Ovary (tissue), 9 donors: ENCODE measurements around the gene CRACDL. TPM values are rescaled to one million over a fixed set of nuclear protein-coding genes. Genes with fewer than 3 reads are reported as not detected.

Source experiments
- DNase-seq, 5 donors: peaks; one replicate each; pipeline ENCODE4 v3.0.0-alpha.2; 2019 to 2020
- H3K27ac ChIP-seq, 2 donors: fragments of 200-600 bp; one replicate each; pipeline versions ENCODE4 v1.5.1 to v1.8.0; 2019 to 2022
- H3K27me3 ChIP-seq: fragments of 200-600 bp; one replicate; pipeline ENCODE4 v1.8.0; 2022
- H3K36me3 ChIP-seq: fragments of 200-600 bp; sonication (generic); one replicate; pipeline ENCODE4 v1.5.1; 2019
- H3K4me1 ChIP-seq: one replicate; pipeline ENCODE4 v1.8.1; 2013; ENCODE audit warnings: mild to moderate bottlenecking, moderate library complexity; ENCODE audit not compliant: insufficient read depth
- H3K4me3 ChIP-seq: fragments of 200-600 bp; sonication (generic); one replicate; pipeline ENCODE4 v1.5.1; 2017
- H3K9me3 ChIP-seq, 2 donors: fragments of 200-600 bp in 1 of 2; sonication (generic) in 1 of 2; one replicate each; pipeline versions ENCODE4 v1.5.1 to v1.8.1; 2013 to 2019; ENCODE audit warnings: mild to moderate bottlenecking in 1 of 2, moderate library complexity in 1 of 2
- CTCF ChIP-seq, 3 donors: fragments of 450-650 bp in 2 of 3; fragments of 200-600 bp in 1 of 3; IDR thresholded peaks; one replicate each; pipeline versions ENCODE4 v1.5.1 to v1.8.0; 2016 to 2022; ENCODE audit warnings: antibody characterized with exemption in 3 of 3, mild to moderate bottlenecking in 1 of 3
- EP300 ChIP-seq: sonication (generic); formaldehyde crosslinking; IDR thresholded peaks from one replicate; pipeline ENCODE4 v1.6.1; 2017; ENCODE audit warnings: antibody characterized with exemption
- POLR2A ChIP-seq: fragments of 450-650 bp; IDR thresholded peaks from one replicate; pipeline ENCODE4 v1.6.1; 2017; ENCODE audit warnings: antibody characterized with exemption, mild to moderate bottlenecking, moderate library complexity
- WGBS, 3 donors: extraction: QIAGEN DNeasy Blood & Tissue Kit in 1 of 3; methylation state at CpG; one replicate each; pipeline versions ENCODE4 v1.1.5 to v1.1.7; 2013 to 2017; 5-methylcytosine and 5-hydroxymethylcytosine counted together
- intact Hi-C, 4 donors: fragments of 100-400 bp; cut with DNase I; formaldehyde crosslinking; loops; one replicate each; pipeline versions ENCODE4 v1.11.0 to v1.15.1; 2022 to 2023
- polyA plus RNA-seq, 2 donors: library from polyadenylated mRNA; stranded (reverse); fragments of 200-250 nt in 1 of 2; fragments of 350-450 nt in 1 of 2; fragmentation: Illumina TruSeq in 1 of 2; extraction: RNeasy Lipid Tissue Mini Kit (QIAGEN cat#74804) in 1 of 2; gene quantifications; one replicate each; pipeline ENCODE4 v1.2.3, GENCODE V29; 2013 to 2014
- total RNA-seq, 7 donors: library from RNA; depleted of rRNA in 2 of 7; stranded (reverse); fragments of >200 nt in 2 of 7; fragmentation: NEBNext Ultra II Directional in 3 of 7; extraction: Animal tissue kit (Norgen Biotek cat#: 25700) in 3 of 7; gene quantifications; one replicate each; pipeline versions ENCODE4 v1.1.0 to v1.2.4, GENCODE V29; 2016 to 2023
- donor health status: DM: no; HTN: no; CAD: no; lungs with moderate emphysema.
- donor health status: DM: no; HTN: no; CAD: no.
- donor health status: Bipolar disorder and iron deficiency.
- donor health status: DM: yes; HTN: yes; CAD: no.
- donor health status: DM: no; HTN: no; CAD: no.
- donor health status: DM: yes; HTN: yes; CAD: no.

The CRACDL gene
- total and polyA plus RNA-seq, 9 donors: 1.2 to 22.4 (median 2.7) TPM

- TF ChIP-seq CTCF (IDR thresholded peaks at IDR 0.05) (no peak), POLR2A (no peak), EP300 (no peak)
- WGBS, 3 donors: 56 to 69% (median 68%) methylated on average over 1 of the region's 1 CpG
- Histone ChIP-seq H3K4me1 (no peaks in the 10 kb centered on the region), H3K27ac (no peak overlapping the region), H3K36me3 (no peaks in the 10 kb centered on the region), H3K9me3 (no peaks in the 10 kb centered on the region), H3K27me3 (peaks cover 2% of the 10 kb centered on the region), H3K4me3 (no peak overlapping the region)
- no peak for DNase-seq
- intact Hi-C loops: no loop called here
These were observed 74.4 kb downstream of the CRACDL start for GRCh38 chr2:98861601-98862000.

- intact Hi-C loops: no loop called here
- H3K9me3 ChIP-seq: no peaks in the 10 kb centered on the region
These were observed 76.7 kb downstream of the CRACDL start for GRCh38 chr2:98859323-98859722.

GRCh38 chr2:98857001-98857400 is 79.0 kb downstream of the CRACDL start:
- Histone ChIP-seq H3K4me1 (no peaks in the 10 kb centered on the region), H3K9me3 (no peaks in the 10 kb centered on the region), H3K36me3 (no peaks in the 10 kb centered on the region), H3K4me3 (no peak overlapping the region), H3K27ac (no peak overlapping the region), H3K27me3 (peaks cover 2% of the 10 kb centered on the region)
- DNase-seq: no peak
- WGBS, 3 donors: 54 to 61% (median 54%) methylated on average over 1 of the region's 1 CpG
- intact Hi-C loops: no loop called here
- TF ChIP-seq POLR2A: no peak
- TF ChIP-seq EP300: no peak
- no peak for TF ChIP-seq CTCF (IDR thresholded peaks at IDR 0.05)

More at GRCh38 chr2:98859323-98859722, 76.7 kb downstream of the CRACDL start:
- no peaks in the 10 kb centered on the region for H3K4me1 ChIP-seq
- WGBS, 3 donors: 92 to 95% (median 94%) methylated on average over 2 of the region's 2 CpGs
- H3K27ac ChIP-seq: no peak overlapping the region
- TF ChIP-seq CTCF (IDR thresholded peaks at IDR 0.05): no peak
- H3K27me3 ChIP-seq: peaks cover 2% of the 10 kb centered on the region
- H3K4me3 ChIP-seq: no peak overlapping the region
- DNase-seq: no peak
- no peaks in the 10 kb centered on the region for H3K36me3 ChIP-seq

- 90 to 93% (median 92%) methylated on average over 5 of the region's 5 CpGs for WGBS, 3 donors
These were observed 81.3 kb downstream of the CRACDL start for GRCh38 chr2:98854682-98855081.

GRCh38 chr2:98852932-98853331 is 83.1 kb downstream of the CRACDL start:
- Histone ChIP-seq H3K27me3 (no peaks in the 10 kb centered on the region), H3K4me3 (no peak overlapping the region), H3K4me1 (no peaks in the 10 kb centered on the region), H3K36me3 (no peaks in the 10 kb centered on the region), H3K27ac (no peak overlapping the region), H3K9me3 (no peaks in the 10 kb centered on the region)
- intact Hi-C loops: no loop called here
- DNase-seq: no peak
- TF ChIP-seq POLR2A (no peak), CTCF (IDR thresholded peaks at IDR 0.05) (no peak), EP300 (no peak)
- WGBS, 3 donors: 68 to 77% (median 69%) methylated on average over 2 of the region's 2 CpGs

More at GRCh38 chr2:98854682-98855081, 81.3 kb downstream of the CRACDL start:
- H3K9me3 ChIP-seq: no peaks in the 10 kb centered on the region
- H3K4me3 ChIP-seq: no peak overlapping the region
- H3K4me1 ChIP-seq: no peaks in the 10 kb centered on the region
- DNase-seq: no peak
- intact Hi-C loops: no loop called here
- no peak overlapping the region for H3K27ac ChIP-seq
- no peak for TF ChIP-seq EP300
- TF ChIP-seq POLR2A: no peak
- H3K36me3 ChIP-seq: no peaks in the 10 kb centered on the region
- H3K27me3 ChIP-seq: peaks cover 2% of the 10 kb centered on the region
